Left ventricle myocardium inferior (tissue), 1 donor: ENCODE results near the gene FRMD3. TPM values are rescaled to one million over a fixed set of nuclear protein-coding genes. Genes with fewer than 3 reads are reported as not detected.

Experiments
- DNase-seq: peaks from one replicate; pipeline ENCODE4 v3.0.0-alpha.2; 2020
- H3K27ac ChIP-seq: fragments of 200-600 bp; replicated peaks from 2 replicates; pipeline ENCODE4 v1.8.0; 2021
- H3K27me3 ChIP-seq: fragments of 200-600 bp; 2 replicates; pipeline ENCODE4 v1.8.0; 2021; ENCODE audit warnings: low read depth
- H3K36me3 ChIP-seq: fragments of 200-600 bp; 2 replicates; pipeline ENCODE4 v1.8.0; 2021
- H3K4me1 ChIP-seq: fragments of 200-600 bp; 2 replicates; pipeline ENCODE4 v1.8.0; 2021
- H3K4me3 ChIP-seq: fragments of 200-600 bp; 2 replicates; pipeline ENCODE4 v1.8.0; 2021; ENCODE audit warnings: mild to moderate bottlenecking, moderate library complexity
- H3K9me3 ChIP-seq: fragments of 200-600 bp; replicated peaks from 2 replicates; pipeline ENCODE4 v1.8.0; 2021
- intact Hi-C: fragments of 100-400 bp; cut with micrococcal nuclease; formaldehyde crosslinking; loops from one replicate; pipeline ENCODE4 v1.11.0; 2022
- total RNA-seq: library from RNA; stranded (reverse); fragmentation: NEBNext Ultra II Directional; extraction: Animal tissue kit (Norgen Biotek cat#: 25700); gene quantifications from one replicate; pipeline ENCODE4 v1.2.1, GENCODE V29; 2021
- TF ChIP-seq, protein P1 (sequence below): fragments of 200-600 bp; IDR thresholded peaks from 2 replicates; pipeline ENCODE4 v1.8.0; 2021; ENCODE audit warnings: antibody characterized with exemption, mild to moderate bottlenecking, borderline replicate concordance
- donor health status: DM: no; HTN: yes; CAD: no; lungs with severe emphysema.

The FRMD3 gene
- total RNA-seq, 1 donor from 2014 or later, result 131 TPM

- no peaks in the 10 kb centered on the region for H3K9me3 ChIP-seq
- no peaks in the 10 kb centered on the region for H3K27me3 ChIP-seq
- peaks cover 64% of the 10 kb centered on the region for H3K4me1 ChIP-seq
- peak overlapping the region; percentile 78 for H3K27ac ChIP-seq
- intact Hi-C loops, result no loop called here
- no peak overlapping the region for H3K4me3 ChIP-seq
- TF ChIP-seq, protein P1, sequence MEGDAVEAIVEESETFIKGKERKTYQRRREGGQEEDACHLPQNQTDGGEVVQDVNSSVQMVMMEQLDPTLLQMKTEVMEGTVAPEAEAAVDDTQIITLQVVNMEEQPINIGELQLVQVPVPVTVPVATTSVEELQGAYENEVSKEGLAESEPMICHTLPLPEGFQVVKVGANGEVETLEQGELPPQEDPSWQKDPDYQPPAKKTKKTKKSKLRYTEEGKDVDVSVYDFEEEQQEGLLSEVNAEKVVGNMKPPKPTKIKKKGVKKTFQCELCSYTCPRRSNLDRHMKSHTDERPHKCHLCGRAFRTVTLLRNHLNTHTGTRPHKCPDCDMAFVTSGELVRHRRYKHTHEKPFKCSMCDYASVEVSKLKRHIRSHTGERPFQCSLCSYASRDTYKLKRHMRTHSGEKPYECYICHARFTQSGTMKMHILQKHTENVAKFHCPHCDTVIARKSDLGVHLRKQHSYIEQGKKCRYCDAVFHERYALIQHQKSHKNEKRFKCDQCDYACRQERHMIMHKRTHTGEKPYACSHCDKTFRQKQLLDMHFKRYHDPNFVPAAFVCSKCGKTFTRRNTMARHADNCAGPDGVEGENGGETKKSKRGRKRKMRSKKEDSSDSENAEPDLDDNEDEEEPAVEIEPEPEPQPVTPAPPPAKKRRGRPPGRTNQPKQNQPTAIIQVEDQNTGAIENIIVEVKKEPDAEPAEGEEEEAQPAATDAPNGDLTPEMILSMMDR, result no peak
- H3K36me3 ChIP-seq, result no peaks in the 10 kb centered on the region
- DNase-seq, result no peak
Measured at GRCh38 chr9:83447351-83447750, 90.8 kb downstream of the FRMD3 start.

GRCh38 chr9:83445703-83446265 is 92.4 kb downstream of the FRMD3 start:
- no peak overlapping the region for H3K4me3 ChIP-seq
- H3K27me3 ChIP-seq, result no peaks in the 10 kb centered on the region
- peak overlapping the region; percentile 78 for H3K27ac ChIP-seq
- TF ChIP-seq, protein P1, result no peak
- H3K9me3 ChIP-seq, result no peaks in the 10 kb centered on the region
- intact Hi-C loops, result no loop called here
- H3K4me1 ChIP-seq, result peaks cover 80% of the 10 kb centered on the region
- no peak for DNase-seq
- H3K36me3 ChIP-seq, result no peaks in the 10 kb centered on the region

- Histone ChIP-seq H3K4me1 (peaks cover 80% of the 10 kb centered on the region), H3K27ac (peak overlapping the region; percentile 78), H3K4me3 (no peak overlapping the region), H3K27me3 (no peaks in the 10 kb centered on the region), H3K9me3 (no peaks in the 10 kb centered on the region), H3K36me3 (no peaks in the 10 kb centered on the region)
- TF ChIP-seq, protein P1, result no peak
- intact Hi-C loops, result no loop called here
- peak; percentile 69 for DNase-seq
Measured at GRCh38 chr9:83444110-83444509, 94.1 kb downstream of the FRMD3 start.

GRCh38 chr9:83441390-83441789 is 96.8 kb downstream of the FRMD3 start:
- H3K27me3 ChIP-seq, result no peaks in the 10 kb centered on the region
- H3K9me3 ChIP-seq, result no peaks in the 10 kb centered on the region
- peak overlapping the region; percentile 68 for H3K27ac ChIP-seq
- intact Hi-C loops, result no loop called here
- H3K36me3 ChIP-seq, result no peaks in the 10 kb centered on the region
- TF ChIP-seq, protein P1, result no peak
- DNase-seq, result no peak
- H3K4me1 ChIP-seq, result peaks cover 61% of the 10 kb centered on the region
- no peak overlapping the region for H3K4me3 ChIP-seq

- peak overlapping the region; percentile 68 for H3K27ac ChIP-seq
Measured at GRCh38 chr9:83440641-83441040, 97.6 kb downstream of the FRMD3 start.

More at GRCh38 chr9:83440641-83441040, 97.6 kb downstream of the FRMD3 start:
- H3K36me3 ChIP-seq, result no peaks in the 10 kb centered on the region
- intact Hi-C loops, result no loop called here
- no peak for DNase-seq
- peaks cover 60% of the 10 kb centered on the region for H3K4me1 ChIP-seq
- H3K27me3 ChIP-seq, result no peaks in the 10 kb centered on the region
- no peaks in the 10 kb centered on the region for H3K9me3 ChIP-seq
- TF ChIP-seq, protein P1, result no peak
- no peak overlapping the region for H3K4me3 ChIP-seq
